ENCODE measurements around the gene INKA2.
"Not testable (repeated sequence)": the region's sequence is repeated elsewhere in the genome, so short reads cannot be mapped to it uniquely, and the experiment has no call there.

The INKA2 gene

GRCh38 chr1:111750856-111751255, 11.7 kb upstream of the INKA2 start:
- DNase-seq (ENCODE audit: low read depth in 1 of 2, low spot score in 1 of 2), result no peak

GRCh38 chr1:111749628-111750027, 10.4 kb upstream of the INKA2 start:
- no peak for DNase-seq (ENCODE audit: low read depth in 1 of 2, low spot score in 1 of 2)

- DNase-seq (ENCODE audit: low read depth in 1 of 2, low spot score in 1 of 2), result no peak
Measured at GRCh38 chr1:111747947-111748346, 8.8 kb upstream of the INKA2 start.

GRCh38 chr1:111747282-111747734, 8.1 kb upstream of the INKA2 start:
- peak in 1 of 2 donors; percentile 39 for DNase-seq (ENCODE audit: low read depth in 1 of 2, low spot score in 1 of 2)

GRCh38 chr1:111746614-111746999, 7.4 kb upstream of the INKA2 start:
- no peak for DNase-seq (ENCODE audit: low read depth in 1 of 2, low spot score in 1 of 2)

- DNase-seq (ENCODE audit: low read depth in 1 of 2, low spot score in 1 of 2), result no peak
Measured at GRCh38 chr1:111745675-111746613, 6.7 kb upstream of the INKA2 start.

- no peak for DNase-seq (ENCODE audit: low read depth in 1 of 2, low spot score in 1 of 2)
Measured at GRCh38 chr1:111743679-111744101, 4.5 kb upstream of the INKA2 start.

- no peak for DNase-seq (ENCODE audit: low read depth in 1 of 2, low spot score in 1 of 2)
Measured at GRCh38 chr1:111742938-111743549, 3.8 kb upstream of the INKA2 start.

GRCh38 chr1:111742292-111742691, 3.1 kb upstream of the INKA2 start:
- DNase-seq (ENCODE audit: low read depth in 1 of 2, low spot score in 1 of 2), result not testable (repeated sequence)

- DNase-seq (ENCODE audit: low read depth in 1 of 2, low spot score in 1 of 2), result no peak
Measured at GRCh38 chr1:111739925-111740765, 950 bp upstream of the INKA2 start.

GRCh38 chr1:111738436-111739193, 580 bp downstream of the INKA2 start:
- DNase-seq (ENCODE audit: low read depth in 1 of 2, low spot score in 1 of 2), result no peak

GRCh38 chr1:111738133-111738435, 1.1 kb downstream of the INKA2 start:
- no peak for DNase-seq (ENCODE audit: low read depth in 1 of 2, low spot score in 1 of 2)

- no peak for DNase-seq (ENCODE audit: low read depth in 1 of 2, low spot score in 1 of 2)
Measured at GRCh38 chr1:111737216-111738132, 1.7 kb downstream of the INKA2 start.

GRCh38 chr1:111736548-111737215, 2.5 kb downstream of the INKA2 start:
- no peak for DNase-seq (ENCODE audit: low read depth in 1 of 2, low spot score in 1 of 2)

- DNase-seq (ENCODE audit: low read depth in 1 of 2, low spot score in 1 of 2), result no peak
Measured at GRCh38 chr1:111735858-111736544, 3.2 kb downstream of the INKA2 start.

GRCh38 chr1:111735321-111735720, 3.9 kb downstream of the INKA2 start:
- DNase-seq (ENCODE audit: low read depth in 1 of 2, low spot score in 1 of 2), result no peak

GRCh38 chr1:111734856-111735255, 4.3 kb downstream of the INKA2 start:
- DNase-seq (ENCODE audit: low read depth in 1 of 2, low spot score in 1 of 2), result no peak

GRCh38 chr1:111734426-111734825, 4.8 kb downstream of the INKA2 start:
- no peak for DNase-seq (ENCODE audit: low read depth in 1 of 2, low spot score in 1 of 2)

- no peak for DNase-seq (ENCODE audit: low read depth in 1 of 2, low spot score in 1 of 2)
Measured at GRCh38 chr1:111733992-111734341, 5.2 kb downstream of the INKA2 start.
